Lower leg skin (tissue), 3 donors: ENCODE data around the gene LRRC3B.

Experiments used
- POLR2A ChIP-seq, 2 donors: fragments of 450-650 bp; IDR thresholded peaks; one replicate each; pipeline ENCODE4 v1.6.1; 2016 to 2017; ENCODE audit warnings: antibody characterized with exemption in 2 of 2, mild to moderate bottlenecking in 1 of 2, moderate library complexity in 1 of 2
- TF ChIP-seq, protein P1 (sequence below), 3 donors: fragments of 450-650 bp; IDR thresholded peaks; one replicate each; pipeline ENCODE4 v1.5.1; 2016; ENCODE audit warnings: antibody characterized with exemption in 3 of 3, mild to moderate bottlenecking in 3 of 3, moderate library complexity in 2 of 3

DNA sequence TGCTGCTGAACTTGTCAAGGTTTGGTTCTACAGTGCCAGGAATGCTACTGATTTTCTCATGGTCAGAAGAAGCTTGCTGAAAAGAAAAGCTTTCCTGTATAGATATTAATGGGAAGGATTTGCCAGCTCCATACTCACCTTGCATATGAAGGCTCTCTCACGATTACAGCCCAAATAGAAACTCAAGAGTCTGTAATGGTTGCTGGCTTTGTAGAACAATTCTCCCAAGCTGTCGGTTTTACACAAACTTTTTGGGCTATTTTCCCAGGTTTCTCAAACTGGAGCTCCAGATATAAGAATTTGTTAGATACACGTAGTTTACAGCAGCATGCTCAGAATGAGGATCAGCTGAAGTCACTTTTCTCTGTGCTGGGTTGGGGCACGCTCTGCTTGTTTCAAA lies 30.1 kb upstream of the LRRC3B start:
- TF ChIP-seq, protein P1, sequence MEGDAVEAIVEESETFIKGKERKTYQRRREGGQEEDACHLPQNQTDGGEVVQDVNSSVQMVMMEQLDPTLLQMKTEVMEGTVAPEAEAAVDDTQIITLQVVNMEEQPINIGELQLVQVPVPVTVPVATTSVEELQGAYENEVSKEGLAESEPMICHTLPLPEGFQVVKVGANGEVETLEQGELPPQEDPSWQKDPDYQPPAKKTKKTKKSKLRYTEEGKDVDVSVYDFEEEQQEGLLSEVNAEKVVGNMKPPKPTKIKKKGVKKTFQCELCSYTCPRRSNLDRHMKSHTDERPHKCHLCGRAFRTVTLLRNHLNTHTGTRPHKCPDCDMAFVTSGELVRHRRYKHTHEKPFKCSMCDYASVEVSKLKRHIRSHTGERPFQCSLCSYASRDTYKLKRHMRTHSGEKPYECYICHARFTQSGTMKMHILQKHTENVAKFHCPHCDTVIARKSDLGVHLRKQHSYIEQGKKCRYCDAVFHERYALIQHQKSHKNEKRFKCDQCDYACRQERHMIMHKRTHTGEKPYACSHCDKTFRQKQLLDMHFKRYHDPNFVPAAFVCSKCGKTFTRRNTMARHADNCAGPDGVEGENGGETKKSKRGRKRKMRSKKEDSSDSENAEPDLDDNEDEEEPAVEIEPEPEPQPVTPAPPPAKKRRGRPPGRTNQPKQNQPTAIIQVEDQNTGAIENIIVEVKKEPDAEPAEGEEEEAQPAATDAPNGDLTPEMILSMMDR (IDR thresholded peaks at IDR 0.05), result no peak
- no peak for TF ChIP-seq POLR2A (IDR thresholded peaks at IDR 0.05)
